Medulla oblongata (tissue), 1 donor: ENCODE results near the gene CDC37.
"Not testable (repeated sequence)": the region's sequence is repeated elsewhere in the genome, so short reads cannot be mapped to it uniquely, and the experiment has no call there.

Source experiments
- DNase-seq: peaks from one replicate; pipeline ENCODE4 v3.0.0-alpha.2; 2015; ENCODE audit errors: extremely low spot score

CDC37 gene

DNA sequence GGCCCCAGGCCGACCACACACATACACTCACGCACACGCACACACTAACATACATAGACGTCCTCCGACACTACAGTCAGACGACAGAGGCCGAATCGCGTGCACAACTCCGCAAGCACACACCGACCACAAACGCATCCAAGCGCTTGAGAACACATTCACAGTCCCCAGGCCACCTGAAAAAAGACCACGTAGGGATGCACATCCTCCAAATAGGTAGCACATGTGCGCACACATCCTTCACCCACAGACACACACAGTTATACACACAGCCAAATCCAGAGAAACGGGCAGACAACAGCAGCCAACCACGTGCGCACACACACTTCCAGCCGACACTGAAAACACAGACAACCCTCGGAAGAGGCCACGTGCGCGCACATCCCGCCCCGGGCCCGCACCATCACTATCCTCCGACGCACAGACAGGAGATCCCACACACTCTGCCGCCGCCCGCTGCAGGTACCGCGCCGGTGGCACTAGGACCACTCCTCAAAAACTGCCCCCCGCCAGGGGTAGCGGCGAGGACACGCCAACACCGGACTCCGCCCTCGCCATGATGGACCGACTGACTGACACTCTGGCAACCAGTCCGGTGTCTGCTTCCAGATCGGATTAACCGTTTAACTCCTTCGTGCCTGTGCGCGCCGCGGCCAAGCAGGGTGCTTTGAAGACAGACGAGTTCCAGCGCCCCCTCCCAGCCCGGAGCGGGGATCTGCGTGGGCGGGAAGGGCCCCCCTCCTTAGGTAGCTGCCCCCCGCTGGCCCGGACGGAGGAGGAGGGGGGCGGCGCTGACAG lies 16.5 kb upstream of the CDC37 start:
- no peak for DNase-seq

GRCh38 chr19:10419200-10419645 lies 15.9 kb upstream of the CDC37 start:
- DNase-seq = no peak

DNA sequence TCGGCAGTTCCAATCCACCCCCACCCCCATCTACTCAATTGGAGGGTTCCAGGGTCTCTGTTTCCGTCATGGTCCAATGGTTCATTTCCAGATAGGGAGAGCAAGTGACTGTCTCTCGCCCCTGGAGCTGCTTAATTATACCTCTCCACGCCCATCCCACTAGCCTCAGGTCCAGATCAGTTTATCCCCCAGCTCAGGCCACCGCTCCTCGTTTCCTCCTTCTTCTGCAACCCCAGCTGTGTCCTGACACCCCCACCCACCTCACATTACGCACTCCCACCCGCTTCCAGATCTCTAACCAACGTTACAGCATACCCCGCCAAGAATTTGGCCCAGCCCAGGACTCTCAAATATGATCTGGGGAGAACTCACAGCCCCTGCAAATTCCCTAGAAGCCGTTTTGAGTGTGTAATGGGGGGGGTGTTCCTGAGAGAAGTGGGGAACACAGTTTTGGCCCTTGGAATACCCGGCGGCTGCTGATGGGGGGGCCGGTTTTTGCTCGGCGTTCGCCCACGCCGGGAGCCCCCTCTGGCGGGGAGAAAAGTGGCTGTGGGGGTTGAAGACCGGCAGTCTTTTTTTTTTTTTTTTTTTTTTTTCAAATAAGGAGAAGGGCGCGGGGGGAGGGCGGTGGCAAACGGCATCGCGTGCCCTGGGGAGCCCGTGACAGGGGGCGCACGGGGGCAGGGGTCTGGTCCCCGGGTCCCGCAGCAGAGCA lies 15.3 kb upstream of the CDC37 start:
- no peak for DNase-seq

DNA sequence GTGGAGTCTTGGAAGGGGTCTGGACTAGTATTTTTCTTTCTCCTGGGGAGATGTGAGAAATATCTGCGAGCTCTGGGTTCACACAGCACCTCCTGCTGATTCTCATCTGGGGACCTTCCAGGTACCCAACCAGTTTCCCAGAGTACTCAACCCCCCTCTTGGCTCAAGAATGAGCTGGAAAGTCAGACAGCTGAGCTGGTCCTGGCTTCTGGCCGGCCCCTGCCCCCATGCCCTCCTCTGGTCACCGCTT lies 14.8 kb upstream of the CDC37 start:
- no peak for DNase-seq

- no peak for DNase-seq
Observed at GRCh38 chr19:10417541-10418234, 14.3 kb upstream of the CDC37 start.

- peak; percentile 64 for DNase-seq
Observed at GRCh38 chr19:10416380-10417257, 13.3 kb upstream of the CDC37 start.

DNA sequence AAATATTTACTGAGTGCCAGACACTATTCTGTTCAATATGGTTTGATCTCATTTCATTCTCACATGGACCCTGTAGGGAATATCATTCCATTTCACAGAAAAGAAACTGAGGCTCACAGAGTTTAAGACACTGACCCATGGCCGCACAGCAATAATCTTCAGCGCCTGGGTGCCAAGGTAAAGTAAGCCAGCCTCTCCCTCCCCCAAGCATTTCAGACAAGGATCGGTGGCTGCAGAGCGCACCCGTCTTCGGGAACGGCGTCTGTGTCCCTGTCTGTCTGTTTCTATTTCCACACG lies 12.7 kb upstream of the CDC37 start:
- no peak for DNase-seq

DNA sequence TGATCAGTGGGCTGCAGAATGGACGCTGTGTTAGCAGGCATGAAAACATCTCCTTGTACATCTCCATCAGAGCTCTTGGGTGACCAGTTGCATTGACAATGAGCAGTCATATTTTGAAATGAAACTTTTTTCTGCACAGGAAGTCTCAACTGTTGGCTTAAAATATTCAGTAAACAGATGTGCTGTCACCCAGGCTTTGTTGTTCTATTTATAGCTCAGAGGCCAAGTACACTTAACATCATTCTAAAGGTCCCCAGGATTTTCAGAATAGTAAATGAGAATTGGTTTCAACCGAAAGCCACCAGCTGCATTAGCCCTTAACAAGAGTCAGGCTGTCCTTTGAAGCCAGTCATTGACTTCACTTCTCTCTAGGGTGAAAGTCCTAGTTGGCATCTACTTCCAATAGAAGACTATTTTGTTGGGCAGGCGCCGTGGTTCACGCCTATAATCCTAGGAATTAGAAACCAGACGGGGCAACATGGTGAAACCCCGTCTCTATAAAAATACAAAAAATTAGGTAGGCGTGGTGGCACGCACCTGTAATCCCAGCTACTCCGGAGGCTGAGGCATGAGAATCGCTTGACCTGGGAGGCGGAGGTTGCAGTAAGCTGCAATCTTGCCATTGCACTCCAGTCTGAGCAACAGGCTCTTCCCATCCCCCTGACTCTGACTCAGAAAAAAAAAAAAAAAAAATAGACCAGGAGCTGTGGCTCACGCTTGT lies 9.1 kb upstream of the CDC37 start:
- DNase-seq = no peak

- not testable (repeated sequence) for DNase-seq
Observed at GRCh38 chr19:10411224-10411623, 7.9 kb upstream of the CDC37 start.

- DNase-seq = peak; percentile 75
Observed at GRCh38 chr19:10408511-10409283, 5.4 kb upstream of the CDC37 start.

DNA sequence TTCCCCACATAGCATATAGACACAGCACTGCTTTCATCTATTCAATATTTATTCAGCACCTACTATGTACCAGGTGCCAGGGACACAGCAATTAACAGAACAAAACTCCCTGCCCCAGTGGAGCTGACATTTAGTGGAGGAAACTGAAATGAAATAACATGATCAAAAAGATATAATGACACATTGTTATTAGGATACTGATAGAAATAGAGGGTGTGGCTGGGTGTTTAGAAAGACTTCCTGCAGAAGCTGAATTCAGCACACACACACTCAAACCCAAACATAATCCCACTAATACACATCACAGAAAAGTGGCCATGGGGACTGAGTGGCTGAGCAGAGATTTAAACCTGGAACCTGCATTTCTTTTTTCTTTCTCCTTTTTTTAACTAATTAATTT lies 3.8 kb upstream of the CDC37 start:
- no peak for DNase-seq

DNA sequence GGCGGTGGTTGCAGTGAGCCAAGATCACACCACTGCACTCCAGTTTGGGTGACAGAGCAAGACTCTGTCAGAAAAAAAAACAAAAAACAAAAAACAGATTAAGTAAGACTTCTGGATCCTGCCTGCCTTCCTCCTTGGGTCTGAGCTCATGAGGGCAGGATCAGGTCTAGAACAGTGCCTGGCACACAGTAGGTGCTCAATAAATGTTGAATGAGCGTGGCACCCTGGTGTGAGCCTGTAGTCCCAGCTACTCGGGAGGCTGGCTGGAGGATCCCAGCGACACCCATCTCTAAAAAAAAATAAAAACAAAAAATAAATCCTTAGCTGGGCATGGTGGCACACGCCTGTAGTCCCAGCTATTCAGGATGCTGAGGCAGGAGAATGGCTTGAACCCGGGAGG lies 2.8 kb upstream of the CDC37 start:
- DNase-seq = no peak

DNA sequence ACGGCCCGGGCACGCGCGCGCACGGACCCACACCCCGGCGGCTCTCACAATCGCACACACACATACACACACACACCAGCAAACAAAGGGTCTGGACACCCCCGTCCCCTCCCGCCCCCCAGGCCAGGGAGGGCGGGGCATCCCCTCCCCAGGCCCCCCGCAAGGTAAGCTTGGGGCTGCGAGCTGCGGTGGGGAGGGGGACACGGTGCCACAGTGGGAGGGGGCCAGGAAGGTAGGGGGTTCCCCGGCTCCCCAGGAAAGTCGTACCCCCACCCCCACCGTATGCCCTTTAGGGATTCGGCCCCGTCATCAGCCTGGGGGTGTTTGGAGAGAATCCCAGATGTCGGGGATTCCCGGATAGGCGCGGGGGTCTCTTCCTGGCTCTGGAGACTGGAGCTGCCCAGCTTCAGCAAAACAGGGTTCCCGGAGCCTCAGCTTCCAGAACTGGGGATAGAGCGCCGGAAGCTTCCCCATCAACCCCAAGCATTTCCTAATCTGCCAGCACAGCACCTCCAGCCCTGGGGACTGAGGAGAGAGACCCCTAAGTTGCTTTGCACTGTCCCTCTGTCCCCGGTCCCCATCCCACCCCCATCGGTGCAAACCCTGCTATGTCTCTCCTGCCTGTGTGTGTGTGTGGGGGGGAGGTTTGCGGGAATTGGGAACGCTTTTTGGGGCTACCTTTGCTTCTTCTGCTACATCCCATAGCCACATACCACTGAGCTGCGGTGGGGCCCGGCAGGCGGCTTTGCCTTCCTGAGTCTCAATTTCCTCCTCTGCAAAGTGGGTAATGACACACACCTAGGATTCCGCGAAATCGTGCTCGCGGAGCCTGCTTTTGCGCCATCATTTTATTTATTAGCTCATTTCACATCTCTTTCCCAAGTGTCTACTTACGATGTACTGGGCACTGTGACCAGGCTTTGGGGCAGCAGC lies 1.8 kb upstream of the CDC37 start:
- no peak for DNase-seq

GRCh38 chr19:10402441-10403038 lies 802 bp downstream of the CDC37 start:
- no peak for DNase-seq

DNA sequence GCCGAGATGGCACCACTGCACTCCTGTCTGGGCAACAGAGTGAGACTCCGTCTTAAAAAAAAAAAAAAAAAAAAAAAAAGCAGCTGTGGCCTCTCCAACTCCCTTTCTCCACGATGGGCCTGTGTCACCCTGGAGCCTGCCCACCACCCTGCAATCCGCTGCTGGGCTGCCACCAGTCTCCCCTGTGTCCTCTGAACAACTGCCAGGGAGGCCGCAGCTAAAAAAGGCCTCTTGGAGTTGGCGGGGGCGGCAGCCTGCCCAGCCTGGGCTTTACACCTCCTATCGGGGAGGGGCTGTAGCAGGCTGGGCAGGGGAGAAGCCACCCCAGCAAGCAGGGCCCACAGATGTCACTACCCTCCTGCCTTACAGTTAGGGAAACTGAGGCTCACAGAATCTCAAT lies 3.5 kb downstream of the CDC37 start:
- no peak for DNase-seq

GRCh38 chr19:10399340-10399739 lies 4.0 kb downstream of the CDC37 start:
- DNase-seq = not testable (repeated sequence)

DNA sequence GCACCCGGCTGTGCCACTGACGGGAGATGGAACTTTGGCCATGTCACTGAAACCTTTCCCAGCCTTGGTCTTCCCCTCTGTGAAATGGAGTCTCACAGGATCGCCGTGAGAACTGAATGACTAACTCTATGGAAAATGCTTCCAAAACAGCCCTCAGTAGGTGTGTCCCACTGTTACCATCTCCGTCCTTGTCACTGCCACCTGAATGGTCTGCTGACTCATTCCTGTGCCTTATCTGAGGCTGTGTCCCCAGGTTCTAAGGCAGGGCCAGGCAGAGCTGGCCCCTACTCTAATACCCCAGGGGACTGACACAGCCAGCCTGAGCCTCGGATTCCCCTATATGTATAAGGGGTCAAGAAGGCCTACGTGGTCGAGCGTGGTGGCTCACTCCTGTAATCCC lies 4.5 kb downstream of the CDC37 start:
- no peak for DNase-seq

DNA sequence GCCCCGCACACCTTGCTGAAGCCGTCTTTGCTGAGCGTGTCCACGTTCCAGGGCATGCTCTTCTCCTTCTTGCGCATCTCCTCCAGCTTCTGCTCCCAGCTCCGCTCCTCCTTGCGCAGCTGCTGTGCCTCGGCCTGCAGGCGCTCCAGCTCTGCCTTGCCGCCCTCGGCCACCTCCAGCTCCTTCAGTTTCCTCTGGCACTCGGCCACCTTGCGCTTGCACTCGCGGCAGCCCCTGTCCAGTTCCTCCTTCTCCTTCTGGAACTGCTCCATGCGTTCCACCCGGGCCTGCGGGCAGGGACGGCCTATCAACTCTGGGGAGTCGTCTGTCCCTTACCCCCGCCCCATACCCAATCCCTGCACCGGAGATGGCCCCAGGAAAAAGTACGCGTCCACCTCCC lies 7.4 kb downstream of the CDC37 start:
- no peak for DNase-seq

DNA sequence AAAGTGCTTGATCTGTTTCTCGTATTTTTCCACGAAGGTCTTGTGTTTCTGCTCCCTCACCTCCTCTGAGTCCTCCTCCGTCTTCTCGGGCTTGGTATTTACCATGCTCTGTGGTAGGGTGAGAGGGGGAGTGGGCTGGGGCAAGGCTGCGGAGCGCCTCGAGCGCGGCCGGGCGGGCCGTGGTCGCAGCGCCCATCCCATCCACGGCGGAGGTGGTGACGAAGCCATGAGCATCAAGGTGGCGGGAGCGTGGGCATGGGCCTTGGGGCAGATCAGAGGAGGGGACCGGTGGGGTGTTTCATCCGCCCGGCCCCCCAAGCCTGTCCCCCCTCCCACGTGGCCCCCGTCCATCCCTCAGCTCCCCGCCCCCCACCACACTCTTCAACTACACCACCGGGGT lies 7.9 kb downstream of the CDC37 start:
- no peak for DNase-seq
